ENCODE measurements around the gene GPC6.

The GPC6 gene

GRCh38 chr13:93230261-93230855 is 3.8 kb downstream of the GPC6 start:
- DNase-seq (ENCODE audit: low read depth in 2 of 2): no peak

- no peak for DNase-seq (ENCODE audit: low read depth in 2 of 2)
Measured at GRCh38 chr13:93231867-93232266, 5.3 kb downstream of the GPC6 start.

GRCh38 chr13:93233997-93234416 is 7.4 kb downstream of the GPC6 start:
- DNase-seq (ENCODE audit: low read depth in 2 of 2): no peak

- DNase-seq (ENCODE audit: low read depth in 2 of 2): no peak
Measured at GRCh38 chr13:93234459-93234858, 7.9 kb downstream of the GPC6 start.

- no peak for DNase-seq (ENCODE audit: low read depth in 2 of 2)
Measured at GRCh38 chr13:93235258-93236015, 8.8 kb downstream of the GPC6 start.

- DNase-seq (ENCODE audit: low read depth in 2 of 2): no peak
Measured at GRCh38 chr13:93238711-93239110, 12.1 kb downstream of the GPC6 start.

- no peak for DNase-seq (ENCODE audit: low read depth in 2 of 2)
Measured at GRCh38 chr13:93243375-93244063, 16.9 kb downstream of the GPC6 start.

- DNase-seq (ENCODE audit: low read depth in 2 of 2): no peak
Measured at GRCh38 chr13:93244141-93244917, 17.7 kb downstream of the GPC6 start.

- no peak for DNase-seq (ENCODE audit: low read depth in 2 of 2)
Measured at GRCh38 chr13:93244918-93245280, 18.3 kb downstream of the GPC6 start.

- no peak for DNase-seq (ENCODE audit: low read depth in 2 of 2)
Measured at GRCh38 chr13:93246069-93246468, 19.5 kb downstream of the GPC6 start.

GRCh38 chr13:93248627-93249047 is 22.0 kb downstream of the GPC6 start:
- DNase-seq (ENCODE audit: low read depth in 2 of 2): no peak

GRCh38 chr13:93249364-93250306 is 23.0 kb downstream of the GPC6 start:
- no peak for DNase-seq (ENCODE audit: low read depth in 2 of 2)

GRCh38 chr13:93254775-93255174 is 28.2 kb downstream of the GPC6 start:
- DNase-seq (ENCODE audit: low read depth in 2 of 2): no peak

GRCh38 chr13:93256998-93257397 is 30.4 kb downstream of the GPC6 start:
- no peak for DNase-seq (ENCODE audit: low read depth in 2 of 2)

GRCh38 chr13:93259527-93260080 is 33.0 kb downstream of the GPC6 start:
- no peak for DNase-seq (ENCODE audit: low read depth in 2 of 2)

- DNase-seq (ENCODE audit: low read depth in 2 of 2): no peak
Measured at GRCh38 chr13:93260591-93260990, 34.0 kb downstream of the GPC6 start.

- no peak for DNase-seq (ENCODE audit: low read depth in 2 of 2)
Measured at GRCh38 chr13:93262729-93263345, 36.2 kb downstream of the GPC6 start.

GRCh38 chr13:93264876-93265275 is 38.3 kb downstream of the GPC6 start:
- DNase-seq (ENCODE audit: low read depth in 2 of 2): no peak

GRCh38 chr13:93265800-93266199 is 39.2 kb downstream of the GPC6 start:
- no peak for DNase-seq (ENCODE audit: low read depth in 2 of 2)

- DNase-seq (ENCODE audit: low read depth in 2 of 2): no peak
Measured at GRCh38 chr13:93266681-93267080, 40.1 kb downstream of the GPC6 start.
